HCT116 (cell line): ENCODE measurements around the gene WDR62. TPM values are rescaled to one million over a fixed set of nuclear protein-coding genes. Genes with fewer than 3 reads are reported as not detected.

ENCODE experiments used
- ATAC-seq: fragments of 200-7000 bp; cut with Tn5 transposase; 2 replicates; pipeline ENCODE4 v1.9.1; 2020; ENCODE audit warnings: mild to moderate bottlenecking, moderate library complexity
- BruUV-seq: library from RNA; stranded (reverse); fragments of 400-500 nt; replicated peaks from 2 replicates; lab custom pipeline; 2021; lab: Mats Ljungman, UMichigan
- CTCF ChIA-PET: fragments of 300-600 bp; sonication (Branson Sonifier 250); formaldehyde crosslinking; loops from one replicate; lab custom pipeline; 2021; ENCODE audit warnings: antibody characterized with exemption; lab: Charles Lee
- POLR2A ChIA-PET: fragments of 300-600, 350-600 bp; sonication (Branson Sonifier 250); formaldehyde crosslinking; loops from one replicate; lab custom pipeline; 2021; ENCODE audit warnings: antibody characterized with exemption; lab: Charles Lee
- RAD21 ChIA-PET, 2 experiments: fragments of 300-600 bp; sonication (Branson Sonifier 250); formaldehyde crosslinking; loops; one replicate each; lab custom pipeline; 2023; ENCODE audit warnings: low total read pairs in 2 of 2; ENCODE audit not compliant: uncharacterized antibody in 2 of 2, unreplicated experiment in 2 of 2, low non-redundant PET in 1 of 2; lab: Charles Lee
- DNase-seq: peaks from one replicate; pipeline ENCODE4 v3.0.0-alpha.2; 2010; ENCODE audit warnings: low read depth, low spot score
- H2AFZ ChIP-seq: fragments of 200-600 bp; shearing (Covaris generic), sonication (generic); 2 replicates; pipeline ENCODE4 v1.6.1; 2017; ENCODE audit warnings: low read depth, mixed run types, mixed read lengths, antibody characterized with exemption, low read length; ENCODE audit not compliant: poor library complexity, severe bottlenecking
- H3K27ac ChIP-seq: 2 replicates; pipeline ENCODE4 v1.5.1; 2012; ENCODE audit warnings: low read depth, low read length
- H3K27me3 ChIP-seq: fragments of 200-600 bp; sonication (generic); 2 replicates; pipeline ENCODE4 v1.6.1; 2016; ENCODE audit warnings: mixed run types, low read length, mixed read lengths; ENCODE audit not compliant: insufficient read depth
- H3K36me3 ChIP-seq, 2 experiments: fragments of 200-500 bp in 1 of 2; fragments of 200-600 bp in 1 of 2; sonication (Bioruptor generic) in 1 of 2; sonication (generic) in 1 of 2; 2 replicates each; pipeline versions ENCODE4 v1.5.1 to v1.6.1; 2014 to 2016; ENCODE audit warnings: low read length in 2 of 2, inconsistent platforms in 1 of 2, mixed read lengths in 1 of 2, mixed run types in 1 of 2; ENCODE audit not compliant: insufficient read depth in 2 of 2, control insufficient read depth in 1 of 2
- H3K4me1 ChIP-seq, 2 experiments: fragments of 200-600 bp in 1 of 2; sonication (generic) in 1 of 2; 2 replicates each; pipeline versions ENCODE4 v1.5.1 to v1.6.1; 2012 to 2017; ENCODE audit warnings: low read length in 2 of 2, inconsistent platforms in 1 of 2, mild to moderate bottlenecking in 1 of 2, mixed read lengths in 1 of 2, mixed run types in 1 of 2, moderate library complexity in 1 of 2; ENCODE audit not compliant: insufficient read depth in 2 of 2, control insufficient read depth in 1 of 2
- H3K4me2 ChIP-seq: fragments of 200-600 bp; sonication (generic); 2 replicates; pipeline ENCODE4 v1.6.1; 2017; ENCODE audit warnings: mixed run types, low read length, mixed read lengths
- H3K4me3 ChIP-seq, 2 experiments: fragments of 200-600 bp in 1 of 2; sonication (generic) in 1 of 2; replicated peaks in 1 of 2; 2 replicates each; pipeline ENCODE4 v1.5.1; 2011 to 2016; ENCODE audit warnings: low read length in 2 of 2, control low read depth in 1 of 2, low read depth in 1 of 2, mild to moderate bottlenecking in 1 of 2, mixed read lengths in 1 of 2, mixed run types in 1 of 2
- H3K79me2 ChIP-seq: fragments of 200-600 bp; sonication (generic); 2 replicates; pipeline ENCODE4 v1.6.1; 2017; ENCODE audit warnings: mild to moderate bottlenecking, mixed run types, low read length, moderate library complexity, mixed read lengths; ENCODE audit not compliant: insufficient read depth
- H3K9ac ChIP-seq: fragments of 200-600 bp; sonication (generic); 2 replicates; pipeline ENCODE4 v1.6.1; 2016; ENCODE audit warnings: low read length, mixed read lengths
- H3K9me2 ChIP-seq: fragments of 200-600 bp; sonication (generic), shearing (Covaris generic); 2 replicates; pipeline ENCODE4 v1.6.1; 2017; ENCODE audit warnings: mixed run types, mild to moderate bottlenecking, moderate library complexity; ENCODE audit not compliant: insufficient read depth
- H3K9me3 ChIP-seq, 2 experiments: fragments of 200-500 bp in 1 of 2; fragments of 200-600 bp in 1 of 2; sonication (Bioruptor generic) in 1 of 2; sonication (generic) in 1 of 2; 2 replicates each; pipeline ENCODE4 v1.6.1; 2014 to 2017; ENCODE audit warnings: low read length in 2 of 2, mixed read lengths in 2 of 2, inconsistent platforms in 1 of 2, low read depth in 1 of 2, mild to moderate bottlenecking in 1 of 2, mixed run types in 1 of 2, moderate library complexity in 1 of 2; ENCODE audit not compliant: control insufficient read depth in 1 of 2, insufficient read depth in 1 of 2
- H4K20me1 ChIP-seq: fragments of 200-600 bp; sonication (generic), shearing (Covaris generic); 2 replicates; pipeline ENCODE4 v1.6.1; 2017; ENCODE audit warnings: mixed run types, mild to moderate bottlenecking, moderate library complexity; ENCODE audit not compliant: insufficient read depth
- CBX3 ChIP-seq: IDR thresholded peaks from 2 replicates; pipeline ENCODE4 v1.6.1; 2012; ENCODE audit warnings: low read depth
- CTCF ChIP-seq, 3 experiments: fragments of 200-600 bp in 1 of 3; sonication (generic) in 1 of 3; IDR thresholded peaks in 2 of 3; conservative IDR thresholded peaks in 1 of 3; 2 replicates each; pipeline ENCODE4 v1.5.1; 2012 to 2017; ENCODE audit warnings: low read depth in 2 of 3, low read length in 2 of 3, antibody characterized with exemption in 1 of 3, borderline replicate concordance in 1 of 3, control low read depth in 1 of 3, mild to moderate bottlenecking in 1 of 3, mixed read lengths in 1 of 3, mixed run types in 1 of 3, moderate library complexity in 1 of 3; ENCODE audit not compliant: insufficient read depth in 1 of 3
- EGR1 ChIP-seq: IDR thresholded peaks from 2 replicates; pipeline ENCODE4 v1.6.1; 2012; ENCODE audit warnings: low read depth
- ELF1 ChIP-seq: IDR thresholded peaks from 2 replicates; pipeline ENCODE4 v1.6.1; 2012; ENCODE audit warnings: low read depth, borderline replicate concordance
- EZH2 ChIP-seq: fragments of 200-600 bp; sonication (generic); IDR thresholded peaks from 2 replicates; pipeline ENCODE4 v1.6.1; 2017; ENCODE audit warnings: antibody characterized with exemption, mixed run types
- EZH2phosphoT487 ChIP-seq: fragments of 200-600 bp; IDR thresholded peaks from 2 replicates; pipeline ENCODE4 v1.6.1; 2018; ENCODE audit warnings: antibody characterized with exemption, borderline replicate concordance
- FOSL1 ChIP-seq: IDR thresholded peaks from 2 replicates; pipeline ENCODE4 v1.6.1; 2012; ENCODE audit warnings: low read depth
- JUND ChIP-seq: IDR thresholded peaks from 2 replicates; pipeline ENCODE4 v1.6.1; 2012
- POLR2A ChIP-seq: IDR thresholded peaks from 2 replicates; pipeline ENCODE4 v1.7.0; 2011; ENCODE audit warnings: borderline replicate concordance; ENCODE audit not compliant: insufficient read depth, insufficient read length; ENCODE audit errors: extremely low read depth
- POLR2AphosphoS5 ChIP-seq: IDR thresholded peaks from 2 replicates; pipeline ENCODE4 v1.6.1; 2011; ENCODE audit warnings: mild to moderate bottlenecking, low read depth, low read length, moderate library complexity
- RAD21 ChIP-seq: IDR thresholded peaks from 2 replicates; pipeline ENCODE4 v1.6.1; 2012; ENCODE audit warnings: low read depth, mild to moderate bottlenecking
- SIN3A ChIP-seq: IDR thresholded peaks from 2 replicates; pipeline ENCODE4 v1.6.1; 2012; ENCODE audit warnings: low read depth
- YY1 ChIP-seq: IDR thresholded peaks from 2 replicates; pipeline ENCODE4 v1.6.1; 2011; ENCODE audit warnings: low read length, low read depth, moderate library complexity, mild to moderate bottlenecking; ENCODE audit not compliant: insufficient replicate concordance; ENCODE audit errors: extremely low read depth
- ZBTB33 ChIP-seq: IDR thresholded peaks from 2 replicates; pipeline ENCODE4 v1.6.1; 2011; ENCODE audit warnings: mild to moderate bottlenecking, low read length, moderate library complexity; ENCODE audit not compliant: insufficient replicate concordance; ENCODE audit errors: extremely low read depth
- intact Hi-C: fragments of 100-400 bp; cut with micrococcal nuclease; formaldehyde crosslinking; loops from 2 replicates; pipeline ENCODE4 v1.10.0; 2022
- total RNA-seq: library from RNA; stranded (reverse); gene quantifications from one replicate; pipeline ENCODE4 v1.2.1, GENCODE V29; 2021; ENCODE audit not compliant: unreplicated experiment
- TF ChIP-seq, protein P1 (sequence below): IDR thresholded peaks from 2 replicates; pipeline ENCODE4 v1.6.1; 2012; ENCODE audit warnings: low read depth
- TF ChIP-seq, protein P2 (sequence below): IDR thresholded peaks from 2 replicates; pipeline ENCODE4 v1.6.1; 2012

WDR62 gene
- total RNA-seq, 1 experiment from 2014 or later: 17.0 TPM

- Histone ChIP-seq H3K79me2 (peaks cover 27% of the 10 kb centered on the region), H3K9me2 (no peaks in the 10 kb centered on the region), H2AFZ (no peak overlapping the region), H3K4me3 (no peak overlapping the region), H3K36me3 (no peaks in the 10 kb centered on the region), H3K4me1 (peaks cover 18 to 43% of the 10 kb centered on the region in 2 experiments), H3K9me3 (no peaks in the 10 kb centered on the region), H3K4me2 (peak overlapping the region; percentile 100; the same call in 1 of the 2 replicates), H4K20me1 (no peaks in the 10 kb centered on the region), H3K27ac (no peak overlapping the region), H3K9ac (no peak overlapping the region), H3K27me3 (no peaks in the 10 kb centered on the region)
- BruUV-seq: no TSS peak
- no peak for DNase-seq
- ATAC-seq: no peak
- CTCF ChIA-PET: no interaction called here
- POLR2A ChIA-PET: no interaction called here
- intact Hi-C loops: no loop called here
- TF ChIP-seq POLR2A: no peak
- no peak for TF ChIP-seq CBX3
- TF ChIP-seq SIN3A: no peak
- no peak for TF ChIP-seq RAD21
- TF ChIP-seq POLR2AphosphoS5: no peak
- TF ChIP-seq, protein P1, sequence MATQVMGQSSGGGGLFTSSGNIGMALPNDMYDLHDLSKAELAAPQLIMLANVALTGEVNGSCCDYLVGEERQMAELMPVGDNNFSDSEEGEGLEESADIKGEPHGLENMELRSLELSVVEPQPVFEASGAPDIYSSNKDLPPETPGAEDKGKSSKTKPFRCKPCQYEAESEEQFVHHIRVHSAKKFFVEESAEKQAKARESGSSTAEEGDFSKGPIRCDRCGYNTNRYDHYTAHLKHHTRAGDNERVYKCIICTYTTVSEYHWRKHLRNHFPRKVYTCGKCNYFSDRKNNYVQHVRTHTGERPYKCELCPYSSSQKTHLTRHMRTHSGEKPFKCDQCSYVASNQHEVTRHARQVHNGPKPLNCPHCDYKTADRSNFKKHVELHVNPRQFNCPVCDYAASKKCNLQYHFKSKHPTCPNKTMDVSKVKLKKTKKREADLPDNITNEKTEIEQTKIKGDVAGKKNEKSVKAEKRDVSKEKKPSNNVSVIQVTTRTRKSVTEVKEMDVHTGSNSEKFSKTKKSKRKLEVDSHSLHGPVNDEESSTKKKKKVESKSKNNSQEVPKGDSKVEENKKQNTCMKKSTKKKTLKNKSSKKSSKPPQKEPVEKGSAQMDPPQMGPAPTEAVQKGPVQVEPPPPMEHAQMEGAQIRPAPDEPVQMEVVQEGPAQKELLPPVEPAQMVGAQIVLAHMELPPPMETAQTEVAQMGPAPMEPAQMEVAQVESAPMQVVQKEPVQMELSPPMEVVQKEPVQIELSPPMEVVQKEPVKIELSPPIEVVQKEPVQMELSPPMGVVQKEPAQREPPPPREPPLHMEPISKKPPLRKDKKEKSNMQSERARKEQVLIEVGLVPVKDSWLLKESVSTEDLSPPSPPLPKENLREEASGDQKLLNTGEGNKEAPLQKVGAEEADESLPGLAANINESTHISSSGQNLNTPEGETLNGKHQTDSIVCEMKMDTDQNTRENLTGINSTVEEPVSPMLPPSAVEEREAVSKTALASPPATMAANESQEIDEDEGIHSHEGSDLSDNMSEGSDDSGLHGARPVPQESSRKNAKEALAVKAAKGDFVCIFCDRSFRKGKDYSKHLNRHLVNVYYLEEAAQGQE: no peak
- no peak for TF ChIP-seq EGR1
- TF ChIP-seq, protein P2, sequence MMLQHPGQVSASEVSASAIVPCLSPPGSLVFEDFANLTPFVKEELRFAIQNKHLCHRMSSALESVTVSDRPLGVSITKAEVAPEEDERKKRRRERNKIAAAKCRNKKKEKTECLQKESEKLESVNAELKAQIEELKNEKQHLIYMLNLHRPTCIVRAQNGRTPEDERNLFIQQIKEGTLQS: no peak
- no peak for TF ChIP-seq JUND
- no peak for TF ChIP-seq EZH2
- TF ChIP-seq ZBTB33: no peak
- TF ChIP-seq CTCF (IDR thresholded peaks at IDR 0.05 in 2 of 3, conservative IDR thresholded peaks at IDR 0.05 in 1 of 3; ENCODE audit: borderline replicate concordance in 1 of 3, insufficient read depth in 1 of 3, low read depth in 2 of 3, low read length in 2 of 3): no peak
- TF ChIP-seq EZH2phosphoT487: no peak
- no peak for TF ChIP-seq FOSL1
- TF ChIP-seq ELF1: no peak
- no peak for TF ChIP-seq YY1
- RAD21 ChIA-PET: no interaction called here
These were observed 44.3 kb upstream of the WDR62 start for GRCh38 chr19:36010402-36010801.
